Peyer's patch (tissue), 4 donors: ENCODE data around the gene C12orf50. TPM values are rescaled to one million over a fixed set of nuclear protein-coding genes. Genes with fewer than 3 reads are reported as not detected.

ENCODE experiments used
- DNase-seq, 3 donors: peaks; one replicate each; pipeline ENCODE4 v3.0.0-alpha.2; 2017 to 2019
- H3K27ac ChIP-seq, 4 donors: fragments of 200-600 bp; sonication (generic); one replicate each; pipeline ENCODE4 v1.5.1; 2016 to 2019
- H3K27me3 ChIP-seq, 2 donors: fragments of 200-600 bp; sonication (generic); one replicate each; pipeline ENCODE4 v1.5.1; 2019
- H3K36me3 ChIP-seq, 3 donors: fragments of 200-600 bp; sonication (generic); one replicate each; pipeline ENCODE4 v1.5.1; 2016 to 2019
- H3K4me1 ChIP-seq, 4 donors: fragments of 200-600 bp; sonication (generic); one replicate each; pipeline ENCODE4 v1.5.1; 2016 to 2019
- H3K4me3 ChIP-seq, 4 donors: fragments of 200-600 bp; sonication (generic); 1 replicate in 3 of 4; 2 replicates in 1 of 4; pipeline ENCODE4 v1.5.1; 2016 to 2019; ENCODE audit warnings: mild to moderate bottlenecking in 1 of 4
- H3K9me3 ChIP-seq, 4 donors: fragments of 200-600 bp; sonication (generic); one replicate each; pipeline ENCODE4 v1.5.1; 2016 to 2019; ENCODE audit warnings: mild to moderate bottlenecking in 1 of 4
- CTCF ChIP-seq, 6 experiments: fragments of 450-650 bp in 4 of 6; fragments of 200-600 bp in 2 of 6; sonication (generic) in 1 of 6; IDR thresholded peaks; one replicate each; pipeline ENCODE4 v1.5.1; 2017 to 2019; ENCODE audit warnings: antibody characterized with exemption in 6 of 6, mild to moderate bottlenecking in 3 of 6, moderate library complexity in 1 of 6
- POLR2A ChIP-seq, 2 donors: fragments of 450-650 bp; IDR thresholded peaks; one replicate each; pipeline ENCODE4 v1.5.1; 2017; ENCODE audit warnings: antibody characterized with exemption in 2 of 2, mild to moderate bottlenecking in 2 of 2, moderate library complexity in 2 of 2
- total RNA-seq, 4 donors: library from RNA; depleted of rRNA; stranded (reverse); fragments of >200 nt; gene quantifications; one replicate each; pipeline ENCODE4 v1.1.0, GENCODE V29; 2016

The C12orf50 gene
- total RNA-seq = not detected

- H3K9me3 ChIP-seq = no peaks in the 10 kb centered on the region
- H3K4me3 ChIP-seq = no peak within 1 kb of the TSS
- peaks cover 0 to under 1% (median 0%) of the 10 kb centered on the region in 4 donors for H3K4me1 ChIP-seq
- TF ChIP-seq CTCF (IDR thresholded peaks at IDR 0.05) (no peak), POLR2A (IDR thresholded peaks at IDR 0.05) (no peak)
- no peaks in the 10 kb centered on the region for H3K27me3 ChIP-seq
- H3K36me3 ChIP-seq = no peaks in the 10 kb centered on the region
- no peak within 1 kb of the TSS for H3K27ac ChIP-seq
- DNase-seq = no peak
Measured at GRCh38 chr12:88029093-88029665, at the start of gene C12orf50. C12orf50 (minus strand) TSS chr12:88029401; CDS start chr12:88026962, 2,439 bp downstream.

GRCh38 chr12:88067301-88067700 lies 38.1 kb upstream of the C12orf50 start:
- peaks cover 0 to 7% (median 0%) of the 10 kb centered on the region in 3 donors for H3K36me3 ChIP-seq
- DNase-seq = no peak
- H3K9me3 ChIP-seq = no peaks in the 10 kb centered on the region
- TF ChIP-seq POLR2A (IDR thresholded peaks at IDR 0.05) (no peak), CTCF (IDR thresholded peaks at IDR 0.05) (no peak)
- no peaks in the 10 kb centered on the region for H3K4me1 ChIP-seq
- H3K4me3 ChIP-seq = no peak overlapping the region
- H3K27ac ChIP-seq = no peak overlapping the region
- no peaks in the 10 kb centered on the region for H3K27me3 ChIP-seq

GRCh38 chr12:88063375-88063774 lies 34.2 kb upstream of the C12orf50 start:
- Histone ChIP-seq H3K36me3 (peaks cover 0 to 14% (median 0%) of the 10 kb centered on the region in 3 donors), H3K4me3 (no peak overlapping the region), H3K9me3 (no peaks in the 10 kb centered on the region), H3K27me3 (no peaks in the 10 kb centered on the region), H3K4me1 (no peaks in the 10 kb centered on the region), H3K27ac (no peak overlapping the region)
- no peak for TF ChIP-seq CTCF (IDR thresholded peaks at IDR 0.05)
- TF ChIP-seq POLR2A (IDR thresholded peaks at IDR 0.05) = no peak
- no peak for DNase-seq

- TF ChIP-seq POLR2A (IDR thresholded peaks at IDR 0.05) (no peak), CTCF (IDR thresholded peaks at IDR 0.05) (no peak)
Measured at GRCh38 chr12:88062474-88062873, 33.3 kb upstream of the C12orf50 start.

GRCh38 chr12:88058719-88059077 lies 29.5 kb upstream of the C12orf50 start:
- TF ChIP-seq CTCF (IDR thresholded peaks at IDR 0.05) = no peak
- no peak for TF ChIP-seq POLR2A (IDR thresholded peaks at IDR 0.05)
- Histone ChIP-seq H3K27ac (no peak overlapping the region), H3K36me3 (peaks cover 0 to 39% (median 0%) of the 10 kb centered on the region in 3 donors), H3K9me3 (no peaks in the 10 kb centered on the region), H3K27me3 (no peaks in the 10 kb centered on the region), H3K4me1 (no peaks in the 10 kb centered on the region), H3K4me3 (no peak overlapping the region)
- DNase-seq = no peak

More at GRCh38 chr12:88062474-88062873, 33.3 kb upstream of the C12orf50 start:
- Histone ChIP-seq H3K36me3 (peaks cover 0 to 21% (median 0%) of the 10 kb centered on the region in 3 donors), H3K27me3 (no peaks in the 10 kb centered on the region), H3K27ac (no peak overlapping the region), H3K4me3 (no peak overlapping the region), H3K4me1 (no peaks in the 10 kb centered on the region), H3K9me3 (no peaks in the 10 kb centered on the region)
- DNase-seq = no peak
